GM12801 (cell line): ENCODE data around the gene NUFIP1.

Experiments used
- TF ChIP-seq, protein P1 (sequence below): IDR thresholded peaks from one replicate; pipeline ENCODE4 v1.5.1; 2011; ENCODE audit warnings: control low read depth; ENCODE audit not compliant: insufficient read length; ENCODE audit errors: extremely low read depth

NUFIP1 gene

DNA sequence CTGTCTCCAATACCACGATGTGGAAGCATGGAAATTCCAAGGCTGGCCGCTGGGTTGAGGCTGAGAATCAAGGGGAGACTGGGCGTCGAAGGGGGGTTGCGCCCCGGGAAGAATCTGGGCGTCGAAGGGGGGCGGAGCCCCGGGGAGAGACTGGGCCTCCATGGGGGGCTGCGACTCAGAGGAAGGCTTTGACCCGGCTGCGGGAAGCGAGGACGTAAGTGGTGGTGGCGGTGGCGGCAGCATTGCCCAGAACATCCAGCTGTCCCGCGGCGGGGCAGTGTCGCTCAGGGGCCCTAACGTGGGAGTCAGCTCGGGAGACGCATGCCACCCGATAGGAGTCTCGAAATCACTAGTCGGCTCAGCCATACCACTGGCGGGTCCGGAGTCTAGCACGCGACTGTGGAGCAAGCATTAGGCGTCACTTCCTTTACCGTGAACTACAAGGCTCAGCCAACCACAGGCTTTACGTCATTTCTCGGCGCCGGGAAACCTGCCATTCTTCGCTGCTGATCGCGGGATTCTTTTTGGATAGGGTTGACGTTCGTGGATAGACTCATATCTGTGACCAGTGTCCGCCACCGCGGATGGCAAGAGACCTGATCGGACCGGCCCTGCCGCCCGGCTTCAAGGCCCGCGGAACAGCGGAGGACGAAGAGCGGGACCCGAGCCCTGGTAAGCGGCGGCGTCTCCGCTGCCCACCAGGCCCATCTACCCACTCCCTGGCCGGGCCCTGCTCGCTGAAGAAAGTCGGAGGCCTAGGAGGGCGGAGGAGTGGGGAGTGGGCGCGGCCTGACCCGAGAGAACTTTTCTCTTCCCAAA is at the start of gene NUFIP1, which contains the start of gene GPALPP1:
Gene NUFIP1, minus strand, starts transcription at position 401 of the 819 bp plus-strand sequence. Its CDS starts 35 bp downstream, at position 366.
Gene GPALPP1, plus strand, starts transcription at position 468 of the 819 bp plus-strand sequence. Its CDS starts 117 bp downstream, at position 585.
- TF ChIP-seq, protein P1, sequence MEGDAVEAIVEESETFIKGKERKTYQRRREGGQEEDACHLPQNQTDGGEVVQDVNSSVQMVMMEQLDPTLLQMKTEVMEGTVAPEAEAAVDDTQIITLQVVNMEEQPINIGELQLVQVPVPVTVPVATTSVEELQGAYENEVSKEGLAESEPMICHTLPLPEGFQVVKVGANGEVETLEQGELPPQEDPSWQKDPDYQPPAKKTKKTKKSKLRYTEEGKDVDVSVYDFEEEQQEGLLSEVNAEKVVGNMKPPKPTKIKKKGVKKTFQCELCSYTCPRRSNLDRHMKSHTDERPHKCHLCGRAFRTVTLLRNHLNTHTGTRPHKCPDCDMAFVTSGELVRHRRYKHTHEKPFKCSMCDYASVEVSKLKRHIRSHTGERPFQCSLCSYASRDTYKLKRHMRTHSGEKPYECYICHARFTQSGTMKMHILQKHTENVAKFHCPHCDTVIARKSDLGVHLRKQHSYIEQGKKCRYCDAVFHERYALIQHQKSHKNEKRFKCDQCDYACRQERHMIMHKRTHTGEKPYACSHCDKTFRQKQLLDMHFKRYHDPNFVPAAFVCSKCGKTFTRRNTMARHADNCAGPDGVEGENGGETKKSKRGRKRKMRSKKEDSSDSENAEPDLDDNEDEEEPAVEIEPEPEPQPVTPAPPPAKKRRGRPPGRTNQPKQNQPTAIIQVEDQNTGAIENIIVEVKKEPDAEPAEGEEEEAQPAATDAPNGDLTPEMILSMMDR, result no peak

DNA sequence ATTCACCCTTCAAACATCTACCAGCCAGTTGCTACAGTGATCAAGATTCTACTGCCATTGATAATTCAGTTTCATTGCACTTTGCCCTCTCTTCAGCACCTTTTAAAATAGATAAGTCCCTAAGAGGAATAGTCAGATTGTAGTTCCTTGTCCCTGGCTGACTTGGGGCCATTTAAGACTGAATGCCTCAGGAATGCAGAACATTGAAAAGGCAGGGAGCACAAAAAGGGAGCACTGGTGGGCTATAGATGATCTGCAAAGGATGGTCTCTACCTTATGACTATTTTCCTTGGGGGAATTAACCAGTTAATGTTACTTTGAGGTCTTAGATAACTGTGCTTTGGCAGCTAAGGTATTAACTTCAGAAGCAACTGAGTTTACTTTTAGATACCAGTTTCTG is 46.9 kb upstream of the NUFIP1 start:
- TF ChIP-seq, protein P1, result no peak

DNA sequence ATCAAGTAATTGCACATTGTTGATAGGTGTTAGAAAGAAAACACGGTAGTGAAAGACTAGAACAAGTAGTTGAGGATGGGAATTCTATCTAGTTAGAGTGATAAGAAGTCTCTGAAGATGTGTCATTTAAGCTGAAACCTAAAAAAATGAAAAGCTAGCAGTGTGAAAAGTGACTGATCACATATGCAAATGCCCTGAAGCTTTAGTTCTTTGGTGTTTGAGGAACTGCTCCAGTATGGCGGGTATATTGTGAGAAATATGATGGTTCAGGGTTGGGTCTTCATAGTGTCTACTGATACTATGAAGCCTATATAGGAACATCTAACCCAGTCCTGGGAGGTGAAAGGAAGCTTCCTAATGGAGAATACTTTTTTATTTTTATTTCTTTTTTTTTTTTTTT is 45.1 kb upstream of the NUFIP1 start:
- TF ChIP-seq, protein P1, result no peak

DNA sequence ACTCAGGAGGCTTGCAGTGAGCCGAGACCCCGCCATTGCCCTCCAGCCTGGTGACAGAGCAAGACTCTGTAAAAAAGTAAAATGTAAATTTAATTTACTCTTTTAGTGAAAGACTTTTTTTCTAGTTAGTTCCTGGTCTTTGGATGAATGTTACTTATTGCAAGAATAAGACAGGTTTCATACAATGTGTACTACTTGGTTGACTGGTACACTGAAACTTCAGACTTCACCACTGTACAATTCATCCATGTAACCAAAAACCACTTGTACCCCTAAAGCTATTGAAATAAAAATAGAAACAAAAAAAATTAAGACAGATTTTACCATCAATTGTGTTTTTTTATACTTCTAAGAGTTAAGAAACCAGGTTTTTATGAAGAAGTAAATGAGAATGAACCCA is 35.6 kb upstream of the NUFIP1 start:
- TF ChIP-seq, protein P1, result no peak

DNA sequence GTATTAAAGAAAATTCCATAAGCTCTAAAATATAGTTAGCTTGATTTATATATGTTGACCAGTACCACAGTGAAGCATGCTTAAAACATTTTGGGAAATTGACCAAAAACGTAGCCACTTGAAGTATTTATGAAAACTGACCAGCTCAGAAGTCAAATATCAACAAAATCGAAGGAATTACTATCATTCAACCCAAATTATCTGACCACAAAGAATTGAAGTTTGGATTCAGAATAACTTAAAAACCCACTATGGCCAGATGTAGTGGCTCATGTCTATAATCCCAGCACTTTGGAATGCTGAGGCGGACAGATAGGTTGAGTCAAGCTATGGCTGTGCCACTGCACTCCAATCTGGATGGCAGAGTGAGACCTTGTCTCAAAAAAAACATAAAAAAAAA is 32.0 kb upstream of the NUFIP1 start:
- TF ChIP-seq, protein P1, result no peak

DNA sequence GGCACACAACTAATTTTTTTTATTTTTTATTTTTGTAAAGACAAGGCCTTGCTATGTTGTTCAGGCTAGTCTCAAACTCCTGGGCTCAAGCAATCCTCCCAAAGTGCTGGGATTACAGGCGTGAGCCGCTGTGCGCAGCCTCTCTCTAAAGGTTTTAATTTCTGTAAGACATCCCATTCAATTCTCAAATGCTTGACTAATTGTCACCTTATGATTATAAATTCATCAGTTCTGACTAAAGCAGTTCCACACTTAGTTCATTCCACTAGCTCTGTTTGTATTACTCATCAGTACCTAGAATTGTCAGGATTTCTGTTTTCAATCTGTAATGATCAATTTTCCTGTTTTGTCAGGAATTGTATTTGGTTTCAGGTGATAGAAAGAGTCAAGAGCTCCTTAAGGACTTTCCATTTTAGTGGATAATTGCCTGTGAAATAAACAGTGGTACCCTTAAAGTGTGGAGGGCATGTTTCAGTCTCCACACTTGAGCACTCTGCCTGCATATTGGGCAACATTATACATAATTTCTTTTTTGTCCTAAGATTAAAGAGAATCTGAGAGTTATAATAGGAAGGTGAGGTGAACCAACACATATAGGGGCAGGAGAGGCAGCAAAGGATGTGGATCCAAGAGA is 27.6 kb upstream of the NUFIP1 start:
- TF ChIP-seq, protein P1, result no peak

DNA sequence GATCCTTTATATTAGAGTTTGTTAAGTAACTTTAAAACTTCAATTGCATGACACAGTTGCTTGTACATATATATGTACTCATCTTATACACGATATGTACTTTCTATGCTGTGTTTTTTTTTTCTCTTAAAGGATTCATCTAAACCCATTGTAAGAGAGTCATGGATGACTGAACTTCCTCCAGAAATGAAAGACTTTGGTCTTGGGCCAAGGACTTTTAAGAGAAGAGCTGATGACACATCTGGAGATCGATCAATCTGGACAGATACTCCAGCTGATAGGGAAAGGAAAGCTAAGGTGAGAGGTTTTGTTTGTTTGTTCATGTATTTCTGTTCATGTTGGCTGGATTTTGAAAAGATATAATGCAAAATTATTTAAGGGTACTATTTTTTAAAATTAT is 26.0 kb upstream of the NUFIP1 start:
- TF ChIP-seq, protein P1, result no peak
